ENCODE measurements around the gene C3orf20.

The C3orf20 gene

GRCh38 chr3:14674841-14675240 lies at the start of gene C3orf20:
TSS of gene C3orf20 (plus strand) at chr3:14675141. CDS start at chr3:14682714, 7,573 bp downstream.
- DNase-seq = no peak

- DNase-seq = no peak
Measured at GRCh38 chr3:14625443-14625842, 49.5 kb upstream of the C3orf20 start.

- no peak for DNase-seq
Measured at GRCh38 chr3:14627815-14628214, 47.1 kb upstream of the C3orf20 start.

GRCh38 chr3:14628406-14628805 lies 46.5 kb upstream of the C3orf20 start:
- DNase-seq = no peak

- no peak for DNase-seq
Measured at GRCh38 chr3:14630404-14631100, 44.4 kb upstream of the C3orf20 start.

GRCh38 chr3:14631101-14631497 lies 43.8 kb upstream of the C3orf20 start:
- no peak for DNase-seq

- no peak for DNase-seq
Measured at GRCh38 chr3:14631687-14632441, 43.1 kb upstream of the C3orf20 start.

GRCh38 chr3:14632442-14632930 lies 42.5 kb upstream of the C3orf20 start:
- DNase-seq = no peak

GRCh38 chr3:14633417-14633816 lies 41.5 kb upstream of the C3orf20 start:
- DNase-seq = no peak

- no peak for DNase-seq
Measured at GRCh38 chr3:14633819-14634424, 41.0 kb upstream of the C3orf20 start.

GRCh38 chr3:14634763-14635400 lies 40.1 kb upstream of the C3orf20 start:
- DNase-seq = no peak

GRCh38 chr3:14636496-14637087 lies 38.3 kb upstream of the C3orf20 start:
- no peak for DNase-seq

- DNase-seq = no peak
Measured at GRCh38 chr3:14640157-14640562, 34.8 kb upstream of the C3orf20 start.

- no peak for DNase-seq
Measured at GRCh38 chr3:14640734-14641133, 34.2 kb upstream of the C3orf20 start.

- DNase-seq = no peak
Measured at GRCh38 chr3:14641346-14641745, 33.6 kb upstream of the C3orf20 start.

GRCh38 chr3:14645453-14645852 lies 29.5 kb upstream of the C3orf20 start:
- no peak for DNase-seq

GRCh38 chr3:14646131-14646573 lies 28.8 kb upstream of the C3orf20 start:
- DNase-seq = no peak

- no peak for DNase-seq
Measured at GRCh38 chr3:14646589-14647413, 28.1 kb upstream of the C3orf20 start.

- no peak for DNase-seq
Measured at GRCh38 chr3:14647976-14648955, 26.7 kb upstream of the C3orf20 start.

- no peak for DNase-seq
Measured at GRCh38 chr3:14649466-14649865, 25.5 kb upstream of the C3orf20 start.

GRCh38 chr3:14650193-14650592 lies 24.7 kb upstream of the C3orf20 start:
- no peak for DNase-seq
